Fibroblast of lung (primary cell): ENCODE results near the gene ATG13. TPM values are rescaled to one million over a fixed set of nuclear protein-coding genes. Genes with fewer than 3 reads are reported as not detected.

Experiments
- DNase-seq, 2 donors: peaks; one replicate each; pipeline versions ENCODE4 v3.0.0 to v3.0.0-alpha.2; 2010; ENCODE audit warnings: low read depth in 2 of 2
- H2AFZ ChIP-seq: 2 replicates; pipeline ENCODE4 v1.5.1; 2012; ENCODE audit warnings: low read length, control low read depth, inconsistent platforms
- H3K27ac ChIP-seq: 2 replicates; pipeline ENCODE4 v1.5.1; 2011; ENCODE audit warnings: low read length, control low read depth; ENCODE audit not compliant: insufficient read depth
- H3K27me3 ChIP-seq: 2 replicates; pipeline ENCODE4 v1.5.1; 2011; ENCODE audit warnings: mild to moderate bottlenecking, low read length; ENCODE audit not compliant: control insufficient read depth, insufficient read depth
- H3K36me3 ChIP-seq: 2 replicates; pipeline ENCODE4 v1.5.1; 2011; ENCODE audit warnings: low read length; ENCODE audit not compliant: control insufficient read depth, insufficient read depth
- H3K4me1 ChIP-seq: 2 replicates; pipeline ENCODE4 v1.5.1; 2011; ENCODE audit warnings: low read length; ENCODE audit not compliant: control insufficient read depth, insufficient read depth; ENCODE audit errors: extremely low read depth
- H3K4me2 ChIP-seq: 2 replicates; pipeline ENCODE4 v1.5.1; 2011; ENCODE audit warnings: low read length, control low read depth; ENCODE audit not compliant: insufficient read depth; ENCODE audit errors: extremely low read depth
- H3K4me3 ChIP-seq, 4 experiments: fragments of 200-600 bp in 1 of 4; sonication (generic) in 1 of 4; replicated peaks in 1 of 4; 2 replicates each; pipeline ENCODE4 v1.5.1; 2011 to 2016; ENCODE audit warnings: low read length in 4 of 4, low read depth in 3 of 4, mild to moderate bottlenecking in 3 of 4, control low read depth in 2 of 4, inconsistent platforms in 1 of 4, mixed read lengths in 1 of 4; ENCODE audit not compliant: insufficient read depth in 1 of 4; ENCODE audit errors: control extremely low read depth in 1 of 4
- H3K79me2 ChIP-seq: 2 replicates; pipeline ENCODE4 v1.5.1; 2012; ENCODE audit warnings: mild to moderate bottlenecking, low read length, inconsistent platforms; ENCODE audit not compliant: control insufficient read depth, insufficient read depth
- H3K9ac ChIP-seq: 2 replicates; pipeline ENCODE4 v1.5.1; 2011; ENCODE audit warnings: mild to moderate bottlenecking, low read length, control low read depth; ENCODE audit not compliant: insufficient read depth
- H3K9me3 ChIP-seq: 2 replicates; pipeline ENCODE4 v1.5.1; 2012; ENCODE audit warnings: low read depth, low read length; ENCODE audit not compliant: control insufficient read depth, insufficient read depth
- H4K20me1 ChIP-seq: 2 replicates; pipeline ENCODE4 v1.5.1; 2011; ENCODE audit warnings: low read length; ENCODE audit not compliant: control insufficient read depth, insufficient read depth; ENCODE audit errors: extremely low read depth
- EZH2 ChIP-seq: IDR thresholded peaks from 2 replicates; pipeline ENCODE4 v1.5.1; 2012; ENCODE audit warnings: low read length, control low read depth, mild to moderate bottlenecking; ENCODE audit errors: missing control alignments
- polyA plus RNA-seq, 2 donors: library from polyadenylated mRNA; depleted of rRNA in 1 of 2; stranded (reverse) in 1 of 2; unstranded in 1 of 2; fragments of >200 nt; gene quantifications; 2 replicates each; pipeline ENCODE4 v1.2.1, GENCODE V29; 2011 to 2012; ENCODE audit warnings: missing spikeins in 1 of 2
- total RNA-seq: library from RNA; depleted of rRNA; stranded (reverse); fragments of >200 nt; gene quantifications from 2 replicates; pipeline ENCODE4 v1.2.1, GENCODE V29; 2014
- TF ChIP-seq, protein P1 (sequence below), 2 donors: IDR thresholded peaks in 1 of 2; conservative IDR thresholded peaks in 1 of 2; 1 replicate in 1 of 2; 2 replicates in 1 of 2; pipeline ENCODE4 v1.5.1; 2011 to 2012; ENCODE audit warnings: low read length in 2 of 2, control low read depth in 1 of 2, inconsistent platforms in 1 of 2, low read depth in 1 of 2, mild to moderate bottlenecking in 1 of 2

The ATG13 gene
- total and polyA plus RNA-seq, 2 donors (not counting 1 experiment from before 2014, with no cell fraction given) = 44.9 to 67.4 TPM

DNA sequence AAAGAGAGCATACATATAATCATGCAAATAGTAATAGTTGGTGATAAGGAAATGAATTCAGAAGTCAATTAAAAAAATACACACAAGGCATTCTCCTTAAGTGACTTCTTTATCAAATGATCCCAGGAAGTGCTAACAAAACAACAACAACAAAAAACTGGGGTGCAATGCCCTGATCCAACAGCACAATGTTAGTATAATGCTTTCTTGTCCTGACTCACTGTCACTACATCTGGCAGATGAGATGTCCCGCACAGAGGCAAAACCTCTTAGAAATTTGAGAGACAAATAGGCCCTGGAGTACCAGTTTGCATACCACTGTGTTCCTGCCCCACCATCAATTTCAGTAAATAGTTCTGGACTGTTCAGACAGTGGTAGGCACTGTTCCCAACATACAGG, 12.6 kb upstream of the ATG13 start:
- TF ChIP-seq, protein P1, sequence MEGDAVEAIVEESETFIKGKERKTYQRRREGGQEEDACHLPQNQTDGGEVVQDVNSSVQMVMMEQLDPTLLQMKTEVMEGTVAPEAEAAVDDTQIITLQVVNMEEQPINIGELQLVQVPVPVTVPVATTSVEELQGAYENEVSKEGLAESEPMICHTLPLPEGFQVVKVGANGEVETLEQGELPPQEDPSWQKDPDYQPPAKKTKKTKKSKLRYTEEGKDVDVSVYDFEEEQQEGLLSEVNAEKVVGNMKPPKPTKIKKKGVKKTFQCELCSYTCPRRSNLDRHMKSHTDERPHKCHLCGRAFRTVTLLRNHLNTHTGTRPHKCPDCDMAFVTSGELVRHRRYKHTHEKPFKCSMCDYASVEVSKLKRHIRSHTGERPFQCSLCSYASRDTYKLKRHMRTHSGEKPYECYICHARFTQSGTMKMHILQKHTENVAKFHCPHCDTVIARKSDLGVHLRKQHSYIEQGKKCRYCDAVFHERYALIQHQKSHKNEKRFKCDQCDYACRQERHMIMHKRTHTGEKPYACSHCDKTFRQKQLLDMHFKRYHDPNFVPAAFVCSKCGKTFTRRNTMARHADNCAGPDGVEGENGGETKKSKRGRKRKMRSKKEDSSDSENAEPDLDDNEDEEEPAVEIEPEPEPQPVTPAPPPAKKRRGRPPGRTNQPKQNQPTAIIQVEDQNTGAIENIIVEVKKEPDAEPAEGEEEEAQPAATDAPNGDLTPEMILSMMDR (conservative IDR thresholded peaks at IDR 0.05 in 1 of 2, IDR thresholded peaks at IDR 0.05 in 1 of 2; ENCODE audit: low read depth in 1 of 2, low read length in 2 of 2) = no peak
- TF ChIP-seq EZH2 = no peak
- Histone ChIP-seq H3K79me2 (no peaks in the 10 kb centered on the region), H3K9me3 (no peaks in the 10 kb centered on the region)

DNA sequence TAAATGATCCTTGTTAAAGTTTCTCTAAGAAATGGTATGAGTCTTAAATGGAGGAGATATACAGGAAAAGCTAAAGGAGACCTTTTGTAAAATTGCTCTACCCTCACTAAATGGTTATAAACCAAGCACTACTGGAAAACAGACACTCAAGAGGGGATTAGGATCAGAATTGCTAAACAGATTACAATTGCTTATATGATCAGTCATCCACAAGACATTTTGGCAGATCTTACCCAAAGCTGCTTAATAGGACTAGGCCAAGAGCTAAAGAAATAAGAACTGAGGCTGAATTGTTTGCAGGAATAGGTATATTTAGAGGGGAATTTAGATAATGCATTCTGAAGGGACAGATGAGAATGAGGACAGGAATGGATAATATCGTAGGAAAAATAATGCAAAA, 9.8 kb upstream of the ATG13 start:
- Histone ChIP-seq H3K9me3 (no peaks in the 10 kb centered on the region), H3K79me2 (no peaks in the 10 kb centered on the region), H3K4me2 (no peak overlapping the region), H3K9ac (no peak overlapping the region), H3K27ac (no peak overlapping the region), H3K36me3 (no peaks in the 10 kb centered on the region), H2AFZ (no peak overlapping the region), H4K20me1 (no peaks in the 10 kb centered on the region), H3K4me3 (no peak overlapping the region), H3K4me1 (peaks cover 2% of the 10 kb centered on the region), H3K27me3 (no peaks in the 10 kb centered on the region)
- no peak for DNase-seq
- TF ChIP-seq, protein P1 (conservative IDR thresholded peaks at IDR 0.05 in 1 of 2, IDR thresholded peaks at IDR 0.05 in 1 of 2; ENCODE audit: low read depth in 1 of 2, low read length in 2 of 2) = no peak

More for the DNA sequence above, 12.6 kb upstream of the ATG13 start:
- Histone ChIP-seq H3K9ac (no peak overlapping the region), H3K27ac (no peak overlapping the region), H3K4me2 (no peak overlapping the region), H3K27me3 (no peaks in the 10 kb centered on the region), H3K4me1 (no peaks in the 10 kb centered on the region), H2AFZ (no peak overlapping the region), H3K36me3 (no peaks in the 10 kb centered on the region), H3K4me3 (no peak overlapping the region), H4K20me1 (no peaks in the 10 kb centered on the region)
- DNase-seq = no peak

DNA sequence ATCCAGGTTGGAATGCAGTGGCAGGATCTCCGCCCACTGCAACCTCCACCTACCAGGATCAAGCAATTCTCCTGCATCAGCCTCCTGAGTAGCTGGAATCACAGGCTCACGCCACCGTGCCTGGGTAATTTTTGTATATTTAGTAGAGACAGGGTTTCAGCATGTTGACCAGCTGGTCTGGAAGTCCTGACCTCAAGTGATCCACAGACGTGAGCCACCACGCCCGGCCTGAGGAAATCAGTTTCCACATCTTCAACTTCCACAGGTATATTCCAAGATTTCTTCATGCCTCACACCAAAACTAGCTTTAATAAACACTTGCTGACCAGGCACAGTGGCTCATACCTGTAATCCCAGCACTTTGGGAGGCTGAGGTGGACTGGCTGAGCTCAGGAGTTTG, 8.0 kb upstream of the ATG13 start:
- peaks cover 2% of the 10 kb centered on the region for H3K4me1 ChIP-seq
- H3K36me3 ChIP-seq = no peaks in the 10 kb centered on the region
- no peak overlapping the region for H3K4me2 ChIP-seq
- no peak for DNase-seq
- no peak overlapping the region for H3K27ac ChIP-seq
- no peak overlapping the region for H2AFZ ChIP-seq
- no peaks in the 10 kb centered on the region for H3K27me3 ChIP-seq
- H3K9me3 ChIP-seq = no peaks in the 10 kb centered on the region
- no peak overlapping the region for H3K4me3 ChIP-seq
- H3K9ac ChIP-seq = no peak overlapping the region
- TF ChIP-seq EZH2 = no peak
- TF ChIP-seq, protein P1 (conservative IDR thresholded peaks at IDR 0.05 in 1 of 2, IDR thresholded peaks at IDR 0.05 in 1 of 2; ENCODE audit: low read depth in 1 of 2, low read length in 2 of 2) = no peak
- no peaks in the 10 kb centered on the region for H3K79me2 ChIP-seq
- H4K20me1 ChIP-seq = no peaks in the 10 kb centered on the region
